CD14-positive monocyte (primary cell): ENCODE results near the gene HCST. TPM values are rescaled to one million over a fixed set of nuclear protein-coding genes. Genes with fewer than 3 reads are reported as not detected.

ENCODE experiments used
- DNase-seq, 3 donors: peaks; one replicate each; pipeline ENCODE4 v3.0.0-alpha.2; 2011 to 2022
- H2AFZ ChIP-seq: 2 replicates; pipeline ENCODE4 v1.6.0; 2012; ENCODE audit warnings: mild to moderate bottlenecking, low read depth, low read length, inconsistent platforms; ENCODE audit not compliant: insufficient read depth, poor library complexity, severe bottlenecking
- H3K27ac ChIP-seq, 2 donors: 1 replicate in 1 of 2; 2 replicates in 1 of 2; pipeline ENCODE4 v1.5.1; 2012 to 2013; ENCODE audit warnings: low read length in 2 of 2, control low read depth in 1 of 2, inconsistent platforms in 1 of 2, low read depth in 1 of 2, mild to moderate bottlenecking in 1 of 2
- H3K27me3 ChIP-seq, 2 donors: one replicate each; pipeline versions ENCODE4 v1.6.0 to v1.6.1; 2011 to 2013; ENCODE audit warnings: low read length in 2 of 2; ENCODE audit not compliant: control insufficient read depth in 2 of 2, insufficient read depth in 2 of 2
- H3K36me3 ChIP-seq, 2 donors: replicated peaks in 1 of 2; 1 replicate in 1 of 2; 2 replicates in 1 of 2; pipeline versions ENCODE4 v1.5.1 to v1.6.1; 2012 to 2013; ENCODE audit warnings: low read length in 2 of 2, control low read depth in 1 of 2, inconsistent platforms in 1 of 2, mild to moderate bottlenecking in 1 of 2; ENCODE audit not compliant: insufficient read depth in 2 of 2, control insufficient read depth in 1 of 2
- H3K4me1 ChIP-seq, 2 donors: 1 replicate in 1 of 2; 2 replicates in 1 of 2; pipeline versions ENCODE4 v1.5.1 to v1.6.1; 2012 to 2013; ENCODE audit warnings: low read length in 2 of 2, control low read depth in 1 of 2, inconsistent platforms in 1 of 2, mild to moderate bottlenecking in 1 of 2, moderate library complexity in 1 of 2; ENCODE audit not compliant: insufficient read depth in 2 of 2, control insufficient read depth in 1 of 2
- H3K4me2 ChIP-seq: replicated peaks from 2 replicates; pipeline ENCODE3; 2012; ENCODE audit warnings: low read length, moderate library complexity, mild to moderate bottlenecking; ENCODE audit not compliant: poor library complexity, severe bottlenecking; ENCODE audit errors: extremely low read depth
- H3K4me3 ChIP-seq, 3 experiments: fragments of 200-600 bp in 1 of 3; sonication (generic) in 1 of 3; replicated peaks in 1 of 3; 1 replicate in 2 of 3; 2 replicates in 1 of 3; pipeline ENCODE4 v1.5.1; 2011 to 2013; ENCODE audit warnings: low read length in 3 of 3, mild to moderate bottlenecking in 3 of 3, control low read depth in 2 of 3, low read depth in 2 of 3, inconsistent platforms in 1 of 3, moderate library complexity in 1 of 3
- H3K79me2 ChIP-seq: 2 replicates; pipeline ENCODE4 v1.6.0; 2012; ENCODE audit warnings: mild to moderate bottlenecking, control low read depth, inconsistent platforms, low read length, moderate library complexity; ENCODE audit not compliant: insufficient read depth
- H3K9ac ChIP-seq: 2 replicates; pipeline ENCODE4 v1.6.0; 2017; ENCODE audit warnings: low read length, mild to moderate bottlenecking; ENCODE audit not compliant: insufficient read depth, poor library complexity, severe bottlenecking
- H3K9me3 ChIP-seq, 2 donors: replicated peaks in 1 of 2; 1 replicate in 1 of 2; 2 replicates in 1 of 2; pipeline versions ENCODE4 v1.5.1 to v1.6.1; 2012 to 2013; ENCODE audit warnings: low read length in 2 of 2, control low read depth in 1 of 2; ENCODE audit not compliant: control insufficient read depth in 1 of 2, insufficient read depth in 1 of 2
- H4K20me1 ChIP-seq: 2 replicates; pipeline ENCODE4 v1.6.0; 2012; ENCODE audit warnings: mild to moderate bottlenecking, low read length, control low read depth, moderate library complexity; ENCODE audit not compliant: insufficient read depth
- H3K27ac Mint-ChIP-seq, 7 donors: one replicate each; pipeline ENCODE4 v1.8.0; 2020; ENCODE audit warnings: mild to moderate bottlenecking in 7 of 7, mixed read lengths in 7 of 7, moderate library complexity in 6 of 7, inconsistent platforms in 2 of 7
- H3K27me3 Mint-ChIP-seq, 3 donors: one replicate each; pipeline ENCODE4 v1.8.0; 2021 to 2022; ENCODE audit warnings: low read depth in 3 of 3, mild to moderate bottlenecking in 3 of 3, mixed read lengths in 3 of 3, moderate library complexity in 3 of 3, inconsistent platforms in 1 of 3
- H3K36me3 Mint-ChIP-seq, 2 donors: one replicate each; pipeline ENCODE4 v1.8.0; 2020; ENCODE audit warnings: mixed read lengths in 2 of 2, inconsistent platforms in 1 of 2, mild to moderate bottlenecking in 1 of 2
- H3K4me1 Mint-ChIP-seq: one replicate; pipeline ENCODE4 v1.8.0; 2020; ENCODE audit warnings: mild to moderate bottlenecking, mixed read lengths
- H3K4me3 Mint-ChIP-seq, 2 donors: one replicate each; pipeline ENCODE4 v1.8.0; 2020; ENCODE audit warnings: mild to moderate bottlenecking in 2 of 2, mixed read lengths in 2 of 2, moderate library complexity in 1 of 2
- H3K9me3 Mint-ChIP-seq, 7 donors: one replicate each; pipeline ENCODE4 v1.8.0; 2020 to 2022; ENCODE audit warnings: mixed read lengths in 7 of 7, mild to moderate bottlenecking in 6 of 7, moderate library complexity in 6 of 7, inconsistent platforms in 2 of 7
- WGBS: methylation state at CpG from one replicate; pipeline ENCODE4 v1.1.5; 2013; ENCODE audit warnings: missing lambda C conversion rate; ENCODE audit not compliant: insufficient coverage; 5-methylcytosine and 5-hydroxymethylcytosine counted together
- intact Hi-C, 2 donors: fragments of 100-400 bp; cut with micrococcal nuclease; formaldehyde crosslinking; loops; one replicate each; pipeline versions ENCODE4 v1.15.0 to v1.15.1; 2023
- polyA plus RNA-seq, 3 donors: library from polyadenylated mRNA; depleted of rRNA in 1 of 3; unstranded in 2 of 3; stranded (reverse) in 1 of 3; fragments of 300-500 nt in 2 of 3; fragments of >200 nt in 1 of 3; fragmentation: Illumina TruSeq in 2 of 3; gene quantifications; 1 replicate in 2 of 3; 2 replicates in 1 of 3; pipeline ENCODE4 v1.2.3, GENCODE V29; 2012 to 2021
- TF ChIP-seq, protein P1 (sequence below): fragments of 200-600 bp; IDR thresholded peaks from one replicate; pipeline ENCODE4 v1.8.0; 2022; ENCODE audit warnings: antibody characterized with exemption, mild to moderate bottlenecking

The HCST gene
- polyA plus RNA-seq, 3 donors = 264 to 829 (median 594) TPM

- Histone ChIP-seq H3K36me3 (no peaks in the 10 kb centered on the region), H3K4me3 (no peak overlapping the region), H4K20me1 (no peaks in the 10 kb centered on the region), H3K9me3 (peaks cover 6 to 10% of the 10 kb centered on the region in 2 donors), H3K9ac (no peak overlapping the region), H3K79me2 (peaks cover 10% of the 10 kb centered on the region), H3K4me2 (no peak overlapping the region), H3K4me1 (peaks cover 37 to 41% of the 10 kb centered on the region in 2 donors), H3K27me3 (no peaks in the 10 kb centered on the region), H3K27ac (no peak overlapping the region), H2AFZ (no peak overlapping the region)
- Mint-ChIP-seq H3K4me1 (peaks cover 39% of the 10 kb centered on the region), H3K27ac (peak overlapping the region in 2 of 7 donors; percentile 55 to 74), H3K9me3 (peaks cover 7 to 13% (median 12%) of the 10 kb centered on the region in 7 donors), H3K4me3 (no peak overlapping the region), H3K27me3 (peaks cover 0 to 2% (median 0%) of the 10 kb centered on the region in 3 donors), H3K36me3 (peaks cover 8 to 12% of the 10 kb centered on the region in 2 donors)
- intact Hi-C loops = loop anchor here in 1 of 2 donors (2.0 kb wide), 1 partner anchor 15 kb away; no protein-coding TSS in a partner anchor
- DNase-seq = no peak
- 100% methylated on average over 1 of the region's 3 CpGs for WGBS
- TF ChIP-seq, protein P1, sequence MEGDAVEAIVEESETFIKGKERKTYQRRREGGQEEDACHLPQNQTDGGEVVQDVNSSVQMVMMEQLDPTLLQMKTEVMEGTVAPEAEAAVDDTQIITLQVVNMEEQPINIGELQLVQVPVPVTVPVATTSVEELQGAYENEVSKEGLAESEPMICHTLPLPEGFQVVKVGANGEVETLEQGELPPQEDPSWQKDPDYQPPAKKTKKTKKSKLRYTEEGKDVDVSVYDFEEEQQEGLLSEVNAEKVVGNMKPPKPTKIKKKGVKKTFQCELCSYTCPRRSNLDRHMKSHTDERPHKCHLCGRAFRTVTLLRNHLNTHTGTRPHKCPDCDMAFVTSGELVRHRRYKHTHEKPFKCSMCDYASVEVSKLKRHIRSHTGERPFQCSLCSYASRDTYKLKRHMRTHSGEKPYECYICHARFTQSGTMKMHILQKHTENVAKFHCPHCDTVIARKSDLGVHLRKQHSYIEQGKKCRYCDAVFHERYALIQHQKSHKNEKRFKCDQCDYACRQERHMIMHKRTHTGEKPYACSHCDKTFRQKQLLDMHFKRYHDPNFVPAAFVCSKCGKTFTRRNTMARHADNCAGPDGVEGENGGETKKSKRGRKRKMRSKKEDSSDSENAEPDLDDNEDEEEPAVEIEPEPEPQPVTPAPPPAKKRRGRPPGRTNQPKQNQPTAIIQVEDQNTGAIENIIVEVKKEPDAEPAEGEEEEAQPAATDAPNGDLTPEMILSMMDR = no peak
These were observed 23.2 kb downstream of the HCST start for GRCh38 chr19:35925501-35925900.

DNA sequence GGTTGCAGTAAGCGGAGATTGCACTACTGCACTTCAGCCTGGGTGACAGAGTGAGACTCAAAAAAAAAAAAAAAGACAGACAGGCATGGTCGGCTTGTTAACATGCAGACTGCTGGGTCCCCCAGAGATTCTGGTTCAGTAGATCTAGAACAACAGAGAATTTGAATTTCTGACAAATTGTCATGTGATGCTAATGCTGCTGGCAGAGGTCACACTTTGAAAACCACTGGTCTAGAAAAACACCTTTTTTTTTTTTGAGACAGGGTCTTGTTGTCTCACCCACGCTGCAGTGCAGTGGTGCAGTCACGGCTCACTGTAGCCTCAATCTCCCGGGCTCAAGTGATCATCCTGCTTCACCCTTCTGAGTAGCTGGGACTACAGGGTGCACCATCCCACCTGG, 26.2 kb downstream of the HCST start:
- Mint-ChIP-seq H3K4me3 (no peak overlapping the region), H3K4me1 (peaks cover 48% of the 10 kb centered on the region), H3K9me3 (peaks cover 7 to 13% (median 12%) of the 10 kb centered on the region in 7 donors), H3K27me3 (peaks cover under 1 to 6% (median under 1%) of the 10 kb centered on the region in 3 donors), H3K36me3 (peaks cover 8 to 12% of the 10 kb centered on the region in 2 donors), H3K27ac (peak overlapping the region in 5 of 7 donors; percentile 4 to 79 (median 54))
- no peak overlapping the region for H3K9ac ChIP-seq
- no peak for DNase-seq
- WGBS = 95% methylated on average over 4 of the region's 5 CpGs
- TF ChIP-seq, protein P1 = no peak
- peaks cover 17% of the 10 kb centered on the region for H3K79me2 ChIP-seq
- H3K4me2 ChIP-seq = no peak overlapping the region
- no peaks in the 10 kb centered on the region for H3K36me3 ChIP-seq
- no peak overlapping the region for H3K4me3 ChIP-seq
- intact Hi-C loops = no loop called here
- H3K27me3 ChIP-seq = no peaks in the 10 kb centered on the region
- no peaks in the 10 kb centered on the region for H4K20me1 ChIP-seq
- peak overlapping the region; percentile 20 to 72 for H3K27ac ChIP-seq
- H3K9me3 ChIP-seq = peaks cover 6 to 10% of the 10 kb centered on the region in 2 donors
- H3K4me1 ChIP-seq = peaks cover 44 to 50% of the 10 kb centered on the region in 2 donors
- H2AFZ ChIP-seq = no peak overlapping the region
